ENCODE measurements around the gene GSDME.

Gene GSDME

GRCh38 chr7:24701261-24702235, 55.7 kb downstream of the GSDME start:
- Histone ChIP-seq H3K4me3 (IDR thresholded peaks at IDR 0.05; ENCODE audit: insufficient read depth, low read depth, low read length) (no peak overlapping the region), H3K36me3 (ENCODE audit: insufficient read depth) (no peaks in the 10 kb centered on the region), H3K4me2 (no peak overlapping the region), H3K27ac (no peak overlapping the region), H3K9ac (no peak overlapping the region), H3K27me3 (ENCODE audit: insufficient read depth, low read depth) (no peaks in the 10 kb centered on the region), H3K79me2 (ENCODE audit: insufficient read depth, low read depth) (no peaks in the 10 kb centered on the region), H2AFZ (ENCODE audit: low read depth) (no peak overlapping the region), H3K4me1 (ENCODE audit: low read depth, poor library complexity, severe bottlenecking) (peaks cover 10% of the 10 kb centered on the region), H4K20me1 (ENCODE audit: insufficient read depth) (no peaks in the 10 kb centered on the region)
- TF ChIP-seq CTCF (conservative IDR thresholded peaks at IDR 0.05; ENCODE audit: low read depth, low read length), result no peak

GRCh38 chr7:24700521-24701260, 56.6 kb downstream of the GSDME start:
- Histone ChIP-seq H3K4me1 (ENCODE audit: low read depth, poor library complexity, severe bottlenecking) (peaks cover 10% of the 10 kb centered on the region), H4K20me1 (ENCODE audit: insufficient read depth) (no peaks in the 10 kb centered on the region), H3K4me2 (no peak overlapping the region), H3K9ac (no peak overlapping the region), H3K36me3 (ENCODE audit: insufficient read depth) (no peaks in the 10 kb centered on the region), H2AFZ (ENCODE audit: low read depth) (no peak overlapping the region), H3K27ac (no peak overlapping the region), H3K79me2 (ENCODE audit: insufficient read depth, low read depth) (no peaks in the 10 kb centered on the region), H3K27me3 (ENCODE audit: insufficient read depth, low read depth) (no peaks in the 10 kb centered on the region), H3K4me3 (IDR thresholded peaks at IDR 0.05; ENCODE audit: insufficient read depth, low read depth, low read length) (no peak overlapping the region)
- no peak for TF ChIP-seq CTCF (conservative IDR thresholded peaks at IDR 0.05; ENCODE audit: low read depth, low read length)

GRCh38 chr7:24698531-24699266, 58.6 kb downstream of the GSDME start:
- no peak for TF ChIP-seq CTCF (conservative IDR thresholded peaks at IDR 0.05; ENCODE audit: low read depth, low read length)
- Histone ChIP-seq H3K4me1 (ENCODE audit: low read depth, poor library complexity, severe bottlenecking) (peaks cover 10% of the 10 kb centered on the region), H2AFZ (ENCODE audit: low read depth) (no peak overlapping the region), H3K79me2 (ENCODE audit: insufficient read depth, low read depth) (no peaks in the 10 kb centered on the region), H3K27me3 (ENCODE audit: insufficient read depth, low read depth) (no peaks in the 10 kb centered on the region), H3K36me3 (ENCODE audit: insufficient read depth) (no peaks in the 10 kb centered on the region), H3K4me2 (no peak overlapping the region), H3K4me3 (IDR thresholded peaks at IDR 0.05; ENCODE audit: insufficient read depth, low read depth, low read length) (no peak overlapping the region), H3K27ac (no peak overlapping the region), H4K20me1 (ENCODE audit: insufficient read depth) (no peaks in the 10 kb centered on the region), H3K9ac (no peak overlapping the region)

- H2AFZ ChIP-seq (ENCODE audit: low read depth), result no peak overlapping the region
- H3K9ac ChIP-seq, result no peak overlapping the region
- H4K20me1 ChIP-seq (ENCODE audit: insufficient read depth), result no peaks in the 10 kb centered on the region
- peaks cover 10% of the 10 kb centered on the region for H3K4me1 ChIP-seq (ENCODE audit: low read depth, poor library complexity, severe bottlenecking)
- no peak for TF ChIP-seq CTCF (conservative IDR thresholded peaks at IDR 0.05; ENCODE audit: low read depth, low read length)
- H3K27ac ChIP-seq, result no peak overlapping the region
- no peak overlapping the region for H3K4me3 ChIP-seq (IDR thresholded peaks at IDR 0.05; ENCODE audit: insufficient read depth, low read depth, low read length)
- no peaks in the 10 kb centered on the region for H3K79me2 ChIP-seq (ENCODE audit: insufficient read depth, low read depth)
- H3K4me2 ChIP-seq, result no peak overlapping the region
- no peaks in the 10 kb centered on the region for H3K27me3 ChIP-seq (ENCODE audit: insufficient read depth, low read depth)
- H3K36me3 ChIP-seq (ENCODE audit: insufficient read depth), result no peaks in the 10 kb centered on the region
These were observed 59.8 kb downstream of the GSDME start for GRCh38 chr7:24697416-24697815.

All from KMS-11 (cell line).